Esophagus squamous epithelium (tissue), 4 donors: ENCODE measurements around the gene PTDSS2.

Source experiments
- CTCF ChIP-seq, 6 experiments: fragments of 450-650 bp in 4 of 6; fragments of 200-600 bp in 2 of 6; sonication (generic) in 2 of 6; IDR thresholded peaks; one replicate each; pipeline ENCODE4 v1.5.1; 2016 to 2019; ENCODE audit warnings: antibody characterized with exemption in 6 of 6, mild to moderate bottlenecking in 4 of 6, moderate library complexity in 4 of 6
- POLR2A ChIP-seq, 4 donors: fragments of 450-650 bp; IDR thresholded peaks; one replicate each; pipeline ENCODE4 v1.6.1; 2017; ENCODE audit warnings: antibody characterized with exemption in 4 of 4, mild to moderate bottlenecking in 4 of 4, moderate library complexity in 3 of 4

GRCh38 chr11:535519-536454 is 85.7 kb downstream of the PTDSS2 start, which contains the start of gene HRAS:
- TF ChIP-seq CTCF (IDR thresholded peaks at IDR 0.05) (no peak), POLR2A (IDR thresholded peaks at IDR 0.05) (peak in 3 of 4 donors; percentile 66 to 88 (median 71))
